ENCODE measurements around the gene APOBEC3C. TPM values are rescaled to one million over a fixed set of nuclear protein-coding genes. Genes with fewer than 3 reads are reported as not detected.
"Not testable (repeated sequence)": the region's sequence is repeated elsewhere in the genome, so short reads cannot be mapped to it uniquely, and the experiment has no call there.

The APOBEC3C gene
- total and polyA plus RNA-seq, 2 experiments from 2014 or later, result 7.0 to 49.2 TPM

DNA sequence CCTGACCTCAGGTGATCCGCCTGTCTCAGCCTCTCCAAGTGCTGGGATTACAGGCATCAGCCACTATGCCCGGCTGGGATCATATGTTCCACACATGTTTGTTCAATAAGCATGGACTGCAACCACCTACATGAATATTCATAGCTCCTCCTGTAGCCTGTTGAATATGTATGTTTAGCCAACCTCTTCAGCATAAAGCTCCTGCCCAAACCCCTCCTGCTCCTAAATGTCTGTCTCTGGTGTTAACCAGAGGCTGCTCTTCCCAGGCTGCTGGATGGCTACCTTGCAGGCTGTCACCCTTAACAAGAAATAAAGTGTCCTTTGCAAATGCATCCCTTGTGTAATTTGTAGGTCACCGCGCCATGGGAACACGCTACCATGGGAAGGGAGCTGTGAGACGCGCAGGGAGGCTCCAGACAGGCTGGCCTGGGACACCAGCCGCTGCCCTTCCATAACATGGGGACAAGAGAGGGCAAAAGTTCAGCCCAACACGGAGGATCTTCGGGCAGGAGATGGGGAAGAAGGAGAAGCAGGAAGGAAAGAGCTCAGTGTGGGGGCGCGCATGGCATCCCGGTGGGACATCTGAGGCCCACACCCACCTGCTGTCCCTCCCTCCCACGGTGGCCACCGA lies 6.1 kb downstream of the APOBEC3C start:
- Mint-ChIP-seq H3K27me3 (ENCODE audit: insufficient read depth, low read depth, poor library complexity) (peaks cover 22% of the 10 kb centered on the region), H3K27ac (peak overlapping the region; percentile 90), H3K36me3 (ENCODE audit: low read depth) (peaks cover 28% of the 10 kb centered on the region), H3K4me1 (peaks cover 63% of the 10 kb centered on the region), H3K4me3 (peak overlapping the region; percentile 70)
- ATAC-seq (peak; percentile 6), DNase-seq (ENCODE audit: low spot score) (peak; percentile 51)
- Histone ChIP-seq H3K4me1 (ENCODE audit: insufficient read depth) (peaks cover 51% of the 10 kb centered on the region), H3F3A (replicated peaks; ENCODE audit: low read depth) (peaks cover 12% of the 10 kb centered on the region; the same call in 1 of the 2 replicates), H3K79me2 (replicated peaks; ENCODE audit: insufficient read depth) (peaks cover 17% of the 10 kb centered on the region), H3K4me3 (peak overlapping the region; percentile 41), H3K4me2 (peak overlapping the region; percentile 76), H3K27ac (ENCODE audit: low read depth) (peak overlapping the region; percentile 91)
- H3K9me3 Mint-ChIP-seq; H2AFZ ChIP-seq; H3K27me3 ChIP-seq (ENCODE audit: insufficient read depth); H3K9me2 ChIP-seq (ENCODE audit: insufficient read depth); H4K20me1 ChIP-seq (replicated peaks; ENCODE audit: insufficient read depth); H3K36me3 ChIP-seq (ENCODE audit: insufficient read depth): not testable (repeated sequence)
- 0 out of 2 replicates have a peak, but pooled peaks have one; percentile 44 for TF ChIP-seq POLR2AphosphoS5 (IDR thresholded peaks at IDR 0.05; ENCODE audit: low read depth)

DNA sequence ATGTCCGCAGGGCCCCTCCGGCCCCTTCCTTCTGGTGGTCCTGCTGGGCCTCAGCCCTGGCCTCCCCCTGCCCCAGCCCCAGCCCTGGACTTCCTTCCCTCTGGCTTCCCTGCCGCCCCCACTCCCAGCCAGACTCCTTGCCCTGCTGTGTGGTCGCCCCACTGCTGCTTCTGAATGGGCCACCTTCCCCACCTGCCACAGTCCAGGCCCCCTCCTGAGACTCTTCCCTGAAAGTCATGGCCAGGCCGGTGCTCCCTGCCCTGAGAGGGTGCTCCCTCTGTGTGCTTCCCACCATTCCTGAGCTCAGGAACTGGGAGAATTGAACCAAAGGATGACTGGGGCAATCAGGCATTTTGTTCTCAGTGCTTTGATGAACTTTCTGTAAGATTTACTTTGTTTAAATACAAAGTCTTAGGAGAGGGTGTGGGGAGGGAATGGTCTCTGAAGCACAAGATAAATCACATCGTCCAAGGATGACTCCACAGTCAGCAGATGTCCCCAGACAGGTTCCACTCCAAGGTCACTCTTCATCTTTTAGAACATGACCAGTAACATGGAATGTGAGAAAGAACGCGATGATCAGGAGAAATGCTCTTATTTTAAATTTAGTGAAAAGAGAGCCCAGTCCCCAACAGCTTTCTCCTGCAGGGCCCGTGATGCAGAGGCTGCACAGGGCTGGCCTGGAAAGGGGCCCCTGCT lies 7.6 kb downstream of the APOBEC3C start:
- Histone ChIP-seq H3F3A (replicated peaks; ENCODE audit: low read depth) (peaks cover 12% of the 10 kb centered on the region; the same call in 1 of the 2 replicates), H3K27me3 (ENCODE audit: insufficient read depth) (no peaks in the 10 kb centered on the region), H3K27ac (ENCODE audit: low read depth) (peak overlapping the region; percentile 88; the same call in 1 of the 2 replicates), H3K4me2 (peak overlapping the region; percentile 64), H3K79me2 (replicated peaks; ENCODE audit: insufficient read depth) (peaks cover 17% of the 10 kb centered on the region), H2AFZ (no peak overlapping the region), H4K20me1 (replicated peaks; ENCODE audit: insufficient read depth) (no peaks in the 10 kb centered on the region), H3K9me2 (ENCODE audit: insufficient read depth) (no peaks in the 10 kb centered on the region), H3K4me1 (ENCODE audit: insufficient read depth) (peaks cover 48% of the 10 kb centered on the region), H3K36me3 (ENCODE audit: insufficient read depth) (no peaks in the 10 kb centered on the region; the same call in 1 of the 2 replicates), H3K4me3 (no peak overlapping the region; the same call in 1 of the 2 replicates)
- peaks cover 30% of the 10 kb centered on the region for H3K36me3 Mint-ChIP-seq (ENCODE audit: low read depth)
- peak overlapping the region; percentile 54; the same call in 1 of the 3 replicates for H3K4me3 Mint-ChIP-seq
- H3K27me3 Mint-ChIP-seq (ENCODE audit: insufficient read depth, low read depth, poor library complexity), result peaks cover 21% of the 10 kb centered on the region
- ATAC-seq (no peak), DNase-seq (ENCODE audit: low spot score) (no peak)
- peaks cover 66% of the 10 kb centered on the region for H3K4me1 Mint-ChIP-seq
- H3K9me3 Mint-ChIP-seq, result no peaks in the 10 kb centered on the region; the same call in 2 of the 3 replicates
- H3K27ac Mint-ChIP-seq, result peak overlapping the region; percentile 83; the same call in 1 of the 2 replicates
- TF ChIP-seq, protein P1, sequence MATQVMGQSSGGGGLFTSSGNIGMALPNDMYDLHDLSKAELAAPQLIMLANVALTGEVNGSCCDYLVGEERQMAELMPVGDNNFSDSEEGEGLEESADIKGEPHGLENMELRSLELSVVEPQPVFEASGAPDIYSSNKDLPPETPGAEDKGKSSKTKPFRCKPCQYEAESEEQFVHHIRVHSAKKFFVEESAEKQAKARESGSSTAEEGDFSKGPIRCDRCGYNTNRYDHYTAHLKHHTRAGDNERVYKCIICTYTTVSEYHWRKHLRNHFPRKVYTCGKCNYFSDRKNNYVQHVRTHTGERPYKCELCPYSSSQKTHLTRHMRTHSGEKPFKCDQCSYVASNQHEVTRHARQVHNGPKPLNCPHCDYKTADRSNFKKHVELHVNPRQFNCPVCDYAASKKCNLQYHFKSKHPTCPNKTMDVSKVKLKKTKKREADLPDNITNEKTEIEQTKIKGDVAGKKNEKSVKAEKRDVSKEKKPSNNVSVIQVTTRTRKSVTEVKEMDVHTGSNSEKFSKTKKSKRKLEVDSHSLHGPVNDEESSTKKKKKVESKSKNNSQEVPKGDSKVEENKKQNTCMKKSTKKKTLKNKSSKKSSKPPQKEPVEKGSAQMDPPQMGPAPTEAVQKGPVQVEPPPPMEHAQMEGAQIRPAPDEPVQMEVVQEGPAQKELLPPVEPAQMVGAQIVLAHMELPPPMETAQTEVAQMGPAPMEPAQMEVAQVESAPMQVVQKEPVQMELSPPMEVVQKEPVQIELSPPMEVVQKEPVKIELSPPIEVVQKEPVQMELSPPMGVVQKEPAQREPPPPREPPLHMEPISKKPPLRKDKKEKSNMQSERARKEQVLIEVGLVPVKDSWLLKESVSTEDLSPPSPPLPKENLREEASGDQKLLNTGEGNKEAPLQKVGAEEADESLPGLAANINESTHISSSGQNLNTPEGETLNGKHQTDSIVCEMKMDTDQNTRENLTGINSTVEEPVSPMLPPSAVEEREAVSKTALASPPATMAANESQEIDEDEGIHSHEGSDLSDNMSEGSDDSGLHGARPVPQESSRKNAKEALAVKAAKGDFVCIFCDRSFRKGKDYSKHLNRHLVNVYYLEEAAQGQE (IDR thresholded peaks at IDR 0.05; ENCODE audit: unreplicated experiment), result no peak
- TF ChIP-seq, protein P2, sequence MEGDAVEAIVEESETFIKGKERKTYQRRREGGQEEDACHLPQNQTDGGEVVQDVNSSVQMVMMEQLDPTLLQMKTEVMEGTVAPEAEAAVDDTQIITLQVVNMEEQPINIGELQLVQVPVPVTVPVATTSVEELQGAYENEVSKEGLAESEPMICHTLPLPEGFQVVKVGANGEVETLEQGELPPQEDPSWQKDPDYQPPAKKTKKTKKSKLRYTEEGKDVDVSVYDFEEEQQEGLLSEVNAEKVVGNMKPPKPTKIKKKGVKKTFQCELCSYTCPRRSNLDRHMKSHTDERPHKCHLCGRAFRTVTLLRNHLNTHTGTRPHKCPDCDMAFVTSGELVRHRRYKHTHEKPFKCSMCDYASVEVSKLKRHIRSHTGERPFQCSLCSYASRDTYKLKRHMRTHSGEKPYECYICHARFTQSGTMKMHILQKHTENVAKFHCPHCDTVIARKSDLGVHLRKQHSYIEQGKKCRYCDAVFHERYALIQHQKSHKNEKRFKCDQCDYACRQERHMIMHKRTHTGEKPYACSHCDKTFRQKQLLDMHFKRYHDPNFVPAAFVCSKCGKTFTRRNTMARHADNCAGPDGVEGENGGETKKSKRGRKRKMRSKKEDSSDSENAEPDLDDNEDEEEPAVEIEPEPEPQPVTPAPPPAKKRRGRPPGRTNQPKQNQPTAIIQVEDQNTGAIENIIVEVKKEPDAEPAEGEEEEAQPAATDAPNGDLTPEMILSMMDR (conservative IDR thresholded peaks at IDR 0.05; ENCODE audit: low read depth in 2 of 2), result no peak
- TF ChIP-seq POLR2AphosphoS5 (IDR thresholded peaks at IDR 0.05; ENCODE audit: low read depth) (no peak), ZNF331 (CRISPR knock-in tag; IDR thresholded peaks at IDR 0.05; ENCODE audit: low read depth) (no peak), JUNB (IDR thresholded peaks at IDR 0.05; ENCODE audit: unreplicated experiment) (no peak), ZNF114 (CRISPR knock-in tag; IDR thresholded peaks at IDR 0.05) (no peak), STAT1 (IDR thresholded peaks at IDR 0.05; ENCODE audit: unreplicated experiment) (no peak), NANOG (IDR thresholded peaks at IDR 0.05; ENCODE audit: borderline replicate concordance) (no peak), EZH2phosphoT487 (IDR thresholded peaks at IDR 0.05; ENCODE audit: unreplicated experiment) (no peak), EZH2 (IDR thresholded peaks at IDR 0.05; ENCODE audit: low read depth, unreplicated experiment) (no peak)
- TF ChIP-seq, protein P3, sequence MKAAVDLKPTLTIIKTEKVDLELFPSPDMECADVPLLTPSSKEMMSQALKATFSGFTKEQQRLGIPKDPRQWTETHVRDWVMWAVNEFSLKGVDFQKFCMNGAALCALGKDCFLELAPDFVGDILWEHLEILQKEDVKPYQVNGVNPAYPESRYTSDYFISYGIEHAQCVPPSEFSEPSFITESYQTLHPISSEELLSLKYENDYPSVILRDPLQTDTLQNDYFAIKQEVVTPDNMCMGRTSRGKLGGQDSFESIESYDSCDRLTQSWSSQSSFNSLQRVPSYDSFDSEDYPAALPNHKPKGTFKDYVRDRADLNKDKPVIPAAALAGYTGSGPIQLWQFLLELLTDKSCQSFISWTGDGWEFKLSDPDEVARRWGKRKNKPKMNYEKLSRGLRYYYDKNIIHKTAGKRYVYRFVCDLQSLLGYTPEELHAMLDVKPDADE (IDR thresholded peaks at IDR 0.05), result no peak

Measured in GM23338 (cell line).